HCT116 (cell line): ENCODE data around the gene TRDN. TPM values are rescaled to one million over a fixed set of nuclear protein-coding genes. Genes with fewer than 3 reads are reported as not detected.

Experiments
- ATAC-seq: fragments of 200-7000 bp; cut with Tn5 transposase; 2 replicates; pipeline ENCODE4 v1.9.1; 2020; ENCODE audit warnings: mild to moderate bottlenecking, moderate library complexity
- BruUV-seq: library from RNA; stranded (reverse); fragments of 400-500 nt; replicated peaks from 2 replicates; lab custom pipeline; 2021; lab: Mats Ljungman, UMichigan
- CTCF ChIA-PET: fragments of 300-600 bp; sonication (Branson Sonifier 250); formaldehyde crosslinking; loops from one replicate; lab custom pipeline; 2021; ENCODE audit warnings: antibody characterized with exemption; lab: Charles Lee
- POLR2A ChIA-PET: fragments of 300-600, 350-600 bp; sonication (Branson Sonifier 250); formaldehyde crosslinking; loops from one replicate; lab custom pipeline; 2021; ENCODE audit warnings: antibody characterized with exemption; lab: Charles Lee
- RAD21 ChIA-PET, 2 experiments: fragments of 300-600 bp; sonication (Branson Sonifier 250); formaldehyde crosslinking; loops; one replicate each; lab custom pipeline; 2023; ENCODE audit warnings: low total read pairs in 2 of 2; ENCODE audit not compliant: uncharacterized antibody in 2 of 2, unreplicated experiment in 2 of 2, low non-redundant PET in 1 of 2; lab: Charles Lee
- DNase-seq: peaks from one replicate; pipeline ENCODE4 v3.0.0-alpha.2; 2010; ENCODE audit warnings: low read depth, low spot score
- H2AFZ ChIP-seq: fragments of 200-600 bp; shearing (Covaris generic), sonication (generic); 2 replicates; pipeline ENCODE4 v1.6.1; 2017; ENCODE audit warnings: low read depth, mixed run types, mixed read lengths, antibody characterized with exemption, low read length; ENCODE audit not compliant: poor library complexity, severe bottlenecking
- H3K27ac ChIP-seq: 2 replicates; pipeline ENCODE4 v1.5.1; 2012; ENCODE audit warnings: low read depth, low read length
- H3K27me3 ChIP-seq: fragments of 200-600 bp; sonication (generic); 2 replicates; pipeline ENCODE4 v1.6.1; 2016; ENCODE audit warnings: mixed run types, low read length, mixed read lengths; ENCODE audit not compliant: insufficient read depth
- H3K36me3 ChIP-seq, 2 experiments: fragments of 200-500 bp in 1 of 2; fragments of 200-600 bp in 1 of 2; sonication (Bioruptor generic) in 1 of 2; sonication (generic) in 1 of 2; 2 replicates each; pipeline versions ENCODE4 v1.5.1 to v1.6.1; 2014 to 2016; ENCODE audit warnings: low read length in 2 of 2, inconsistent platforms in 1 of 2, mixed read lengths in 1 of 2, mixed run types in 1 of 2; ENCODE audit not compliant: insufficient read depth in 2 of 2, control insufficient read depth in 1 of 2
- H3K4me1 ChIP-seq, 2 experiments: fragments of 200-600 bp in 1 of 2; sonication (generic) in 1 of 2; 2 replicates each; pipeline versions ENCODE4 v1.5.1 to v1.6.1; 2012 to 2017; ENCODE audit warnings: low read length in 2 of 2, inconsistent platforms in 1 of 2, mild to moderate bottlenecking in 1 of 2, mixed read lengths in 1 of 2, mixed run types in 1 of 2, moderate library complexity in 1 of 2; ENCODE audit not compliant: insufficient read depth in 2 of 2, control insufficient read depth in 1 of 2
- H3K4me2 ChIP-seq: fragments of 200-600 bp; sonication (generic); 2 replicates; pipeline ENCODE4 v1.6.1; 2017; ENCODE audit warnings: mixed run types, low read length, mixed read lengths
- H3K4me3 ChIP-seq, 2 experiments: fragments of 200-600 bp in 1 of 2; sonication (generic) in 1 of 2; replicated peaks in 1 of 2; 2 replicates each; pipeline ENCODE4 v1.5.1; 2011 to 2016; ENCODE audit warnings: low read length in 2 of 2, control low read depth in 1 of 2, low read depth in 1 of 2, mild to moderate bottlenecking in 1 of 2, mixed read lengths in 1 of 2, mixed run types in 1 of 2
- H3K79me2 ChIP-seq: fragments of 200-600 bp; sonication (generic); 2 replicates; pipeline ENCODE4 v1.6.1; 2017; ENCODE audit warnings: mild to moderate bottlenecking, mixed run types, low read length, moderate library complexity, mixed read lengths; ENCODE audit not compliant: insufficient read depth
- H3K9ac ChIP-seq: fragments of 200-600 bp; sonication (generic); 2 replicates; pipeline ENCODE4 v1.6.1; 2016; ENCODE audit warnings: low read length, mixed read lengths
- H3K9me2 ChIP-seq: fragments of 200-600 bp; sonication (generic), shearing (Covaris generic); 2 replicates; pipeline ENCODE4 v1.6.1; 2017; ENCODE audit warnings: mixed run types, mild to moderate bottlenecking, moderate library complexity; ENCODE audit not compliant: insufficient read depth
- H3K9me3 ChIP-seq, 2 experiments: fragments of 200-500 bp in 1 of 2; fragments of 200-600 bp in 1 of 2; sonication (Bioruptor generic) in 1 of 2; sonication (generic) in 1 of 2; 2 replicates each; pipeline ENCODE4 v1.6.1; 2014 to 2017; ENCODE audit warnings: low read length in 2 of 2, mixed read lengths in 2 of 2, inconsistent platforms in 1 of 2, low read depth in 1 of 2, mild to moderate bottlenecking in 1 of 2, mixed run types in 1 of 2, moderate library complexity in 1 of 2; ENCODE audit not compliant: control insufficient read depth in 1 of 2, insufficient read depth in 1 of 2
- H4K20me1 ChIP-seq: fragments of 200-600 bp; sonication (generic), shearing (Covaris generic); 2 replicates; pipeline ENCODE4 v1.6.1; 2017; ENCODE audit warnings: mixed run types, mild to moderate bottlenecking, moderate library complexity; ENCODE audit not compliant: insufficient read depth
- CEBPB ChIP-seq: IDR thresholded peaks from 2 replicates; pipeline ENCODE4 v1.6.1; 2012; ENCODE audit warnings: low read depth
- EZH2 ChIP-seq: fragments of 200-600 bp; sonication (generic); IDR thresholded peaks from 2 replicates; pipeline ENCODE4 v1.6.1; 2017; ENCODE audit warnings: antibody characterized with exemption, mixed run types
- FOSL1 ChIP-seq: IDR thresholded peaks from 2 replicates; pipeline ENCODE4 v1.6.1; 2012; ENCODE audit warnings: low read depth
- POLR2A ChIP-seq: IDR thresholded peaks from 2 replicates; pipeline ENCODE4 v1.7.0; 2011; ENCODE audit warnings: borderline replicate concordance; ENCODE audit not compliant: insufficient read depth, insufficient read length; ENCODE audit errors: extremely low read depth
- SP1 ChIP-seq: IDR thresholded peaks from 2 replicates; pipeline ENCODE4 v1.6.1; 2012; ENCODE audit warnings: low read depth
- intact Hi-C: fragments of 100-400 bp; cut with micrococcal nuclease; formaldehyde crosslinking; loops from 2 replicates; pipeline ENCODE4 v1.10.0; 2022
- total RNA-seq: library from RNA; stranded (reverse); gene quantifications from one replicate; pipeline ENCODE4 v1.2.1, GENCODE V29; 2021; ENCODE audit not compliant: unreplicated experiment
- TF ChIP-seq, protein P1 (sequence below): IDR thresholded peaks from 2 replicates; pipeline ENCODE4 v1.6.1; 2012; ENCODE audit warnings: low read depth
- TF ChIP-seq, protein P2 (sequence below): IDR thresholded peaks from 2 replicates; pipeline ENCODE4 v1.6.1; 2011; ENCODE audit warnings: mild to moderate bottlenecking, low read length, moderate library complexity; ENCODE audit not compliant: insufficient replicate concordance; ENCODE audit errors: extremely low read depth
- TF ChIP-seq, protein P3 (sequence below), 3 experiments: fragments of 200-600 bp in 1 of 3; sonication (generic) in 1 of 3; IDR thresholded peaks in 2 of 3; conservative IDR thresholded peaks in 1 of 3; 2 replicates each; pipeline ENCODE4 v1.5.1; 2012 to 2017; ENCODE audit warnings: low read depth in 2 of 3, low read length in 2 of 3, antibody characterized with exemption in 1 of 3, borderline replicate concordance in 1 of 3, control low read depth in 1 of 3, mild to moderate bottlenecking in 1 of 3, mixed read lengths in 1 of 3, mixed run types in 1 of 3, moderate library complexity in 1 of 3; ENCODE audit not compliant: insufficient read depth in 1 of 3

The TRDN gene
- total RNA-seq, 1 experiment from 2014 or later, result not detected

DNA sequence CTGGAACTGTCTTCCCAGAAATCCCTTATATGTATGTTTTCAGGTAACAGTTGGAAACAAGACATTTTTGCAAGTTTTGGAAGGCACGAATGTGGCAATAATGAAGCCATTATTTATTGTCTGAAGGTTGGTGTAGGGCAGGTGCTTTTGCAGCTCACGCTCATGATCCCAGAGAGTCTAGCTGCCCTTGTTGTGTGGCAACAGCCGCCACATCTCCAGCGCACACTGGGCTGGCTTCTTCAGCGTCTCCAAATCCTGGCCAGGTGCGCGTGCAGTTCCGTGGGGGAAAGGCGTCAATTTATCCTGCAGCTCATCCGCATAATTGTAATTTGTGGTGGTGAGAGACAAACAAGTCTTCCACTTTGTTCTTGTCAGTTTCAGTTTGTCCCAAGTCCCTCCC is 71.2 kb downstream of the TRDN start:
- DNase-seq (no peak), ATAC-seq (no peak)
- no peaks in the 10 kb centered on the region for H3K79me2 ChIP-seq
- no peak overlapping the region for H2AFZ ChIP-seq
- H4K20me1 ChIP-seq, result no peaks in the 10 kb centered on the region
- ChIA-PET RAD21 (no interaction called here), CTCF (no interaction called here), POLR2A (no interaction called here)
- no peak overlapping the region for H3K9ac ChIP-seq
- H3K9me2 ChIP-seq, result no peaks in the 10 kb centered on the region
- H3K27me3 ChIP-seq, result 0 out of 2 replicates have a peak, but pooled peaks cover 8% of the 10 kb centered on the region
- H3K27ac ChIP-seq, result no peak overlapping the region
- H3K4me2 ChIP-seq, result no peak overlapping the region
- intact Hi-C loops, result no loop called here
- H3K9me3 ChIP-seq, result no peaks in the 10 kb centered on the region
- H3K36me3 ChIP-seq, result no peaks in the 10 kb centered on the region
- BruUV-seq, result no TSS peak
- no peak overlapping the region for H3K4me3 ChIP-seq
- no peaks in the 10 kb centered on the region for H3K4me1 ChIP-seq
- TF ChIP-seq SP1 (no peak), POLR2A (no peak), FOSL1 (no peak), CEBPB (no peak), EZH2 (no peak)
- TF ChIP-seq, protein P1, sequence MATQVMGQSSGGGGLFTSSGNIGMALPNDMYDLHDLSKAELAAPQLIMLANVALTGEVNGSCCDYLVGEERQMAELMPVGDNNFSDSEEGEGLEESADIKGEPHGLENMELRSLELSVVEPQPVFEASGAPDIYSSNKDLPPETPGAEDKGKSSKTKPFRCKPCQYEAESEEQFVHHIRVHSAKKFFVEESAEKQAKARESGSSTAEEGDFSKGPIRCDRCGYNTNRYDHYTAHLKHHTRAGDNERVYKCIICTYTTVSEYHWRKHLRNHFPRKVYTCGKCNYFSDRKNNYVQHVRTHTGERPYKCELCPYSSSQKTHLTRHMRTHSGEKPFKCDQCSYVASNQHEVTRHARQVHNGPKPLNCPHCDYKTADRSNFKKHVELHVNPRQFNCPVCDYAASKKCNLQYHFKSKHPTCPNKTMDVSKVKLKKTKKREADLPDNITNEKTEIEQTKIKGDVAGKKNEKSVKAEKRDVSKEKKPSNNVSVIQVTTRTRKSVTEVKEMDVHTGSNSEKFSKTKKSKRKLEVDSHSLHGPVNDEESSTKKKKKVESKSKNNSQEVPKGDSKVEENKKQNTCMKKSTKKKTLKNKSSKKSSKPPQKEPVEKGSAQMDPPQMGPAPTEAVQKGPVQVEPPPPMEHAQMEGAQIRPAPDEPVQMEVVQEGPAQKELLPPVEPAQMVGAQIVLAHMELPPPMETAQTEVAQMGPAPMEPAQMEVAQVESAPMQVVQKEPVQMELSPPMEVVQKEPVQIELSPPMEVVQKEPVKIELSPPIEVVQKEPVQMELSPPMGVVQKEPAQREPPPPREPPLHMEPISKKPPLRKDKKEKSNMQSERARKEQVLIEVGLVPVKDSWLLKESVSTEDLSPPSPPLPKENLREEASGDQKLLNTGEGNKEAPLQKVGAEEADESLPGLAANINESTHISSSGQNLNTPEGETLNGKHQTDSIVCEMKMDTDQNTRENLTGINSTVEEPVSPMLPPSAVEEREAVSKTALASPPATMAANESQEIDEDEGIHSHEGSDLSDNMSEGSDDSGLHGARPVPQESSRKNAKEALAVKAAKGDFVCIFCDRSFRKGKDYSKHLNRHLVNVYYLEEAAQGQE, result no peak

DNA sequence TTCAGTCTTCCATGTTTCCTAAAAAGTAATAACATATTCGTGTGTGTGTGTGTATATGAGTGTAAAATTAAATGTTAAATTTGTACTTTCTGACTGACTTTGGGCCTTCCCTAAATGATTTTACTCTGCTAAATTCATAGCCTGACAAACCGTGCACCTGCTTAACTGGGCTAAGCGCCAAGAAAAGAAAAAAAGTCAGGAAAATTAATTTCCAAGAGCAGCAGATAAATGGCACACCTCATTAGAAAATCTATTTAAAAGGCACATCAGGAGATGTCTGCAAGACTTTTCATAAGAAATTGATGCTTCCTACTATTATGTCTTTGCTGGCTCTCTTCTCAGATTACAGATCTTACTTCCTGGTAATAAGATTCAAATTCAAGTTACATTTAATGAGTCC is 72.4 kb downstream of the TRDN start:
- H4K20me1 ChIP-seq, result no peaks in the 10 kb centered on the region
- intact Hi-C loops, result no loop called here
- H3K9me3 ChIP-seq, result no peaks in the 10 kb centered on the region
- H3K4me2 ChIP-seq, result no peak overlapping the region
- ChIA-PET POLR2A (no interaction called here), CTCF (no interaction called here), RAD21 (no interaction called here)
- DNase-seq, result no peak
- H3K9me2 ChIP-seq, result no peaks in the 10 kb centered on the region
- TF ChIP-seq, protein P2, sequence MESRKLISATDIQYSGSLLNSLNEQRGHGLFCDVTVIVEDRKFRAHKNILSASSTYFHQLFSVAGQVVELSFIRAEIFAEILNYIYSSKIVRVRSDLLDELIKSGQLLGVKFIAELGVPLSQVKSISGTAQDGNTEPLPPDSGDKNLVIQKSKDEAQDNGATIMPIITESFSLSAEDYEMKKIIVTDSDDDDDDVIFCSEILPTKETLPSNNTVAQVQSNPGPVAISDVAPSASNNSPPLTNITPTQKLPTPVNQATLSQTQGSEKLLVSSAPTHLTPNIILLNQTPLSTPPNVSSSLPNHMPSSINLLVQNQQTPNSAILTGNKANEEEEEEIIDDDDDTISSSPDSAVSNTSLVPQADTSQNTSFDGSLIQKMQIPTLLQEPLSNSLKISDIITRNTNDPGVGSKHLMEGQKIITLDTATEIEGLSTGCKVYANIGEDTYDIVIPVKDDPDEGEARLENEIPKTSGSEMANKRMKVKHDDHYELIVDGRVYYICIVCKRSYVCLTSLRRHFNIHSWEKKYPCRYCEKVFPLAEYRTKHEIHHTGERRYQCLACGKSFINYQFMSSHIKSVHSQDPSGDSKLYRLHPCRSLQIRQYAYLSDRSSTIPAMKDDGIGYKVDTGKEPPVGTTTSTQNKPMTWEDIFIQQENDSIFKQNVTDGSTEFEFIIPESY, result no peak
- TF ChIP-seq CEBPB, result no peak
- TF ChIP-seq, protein P3, sequence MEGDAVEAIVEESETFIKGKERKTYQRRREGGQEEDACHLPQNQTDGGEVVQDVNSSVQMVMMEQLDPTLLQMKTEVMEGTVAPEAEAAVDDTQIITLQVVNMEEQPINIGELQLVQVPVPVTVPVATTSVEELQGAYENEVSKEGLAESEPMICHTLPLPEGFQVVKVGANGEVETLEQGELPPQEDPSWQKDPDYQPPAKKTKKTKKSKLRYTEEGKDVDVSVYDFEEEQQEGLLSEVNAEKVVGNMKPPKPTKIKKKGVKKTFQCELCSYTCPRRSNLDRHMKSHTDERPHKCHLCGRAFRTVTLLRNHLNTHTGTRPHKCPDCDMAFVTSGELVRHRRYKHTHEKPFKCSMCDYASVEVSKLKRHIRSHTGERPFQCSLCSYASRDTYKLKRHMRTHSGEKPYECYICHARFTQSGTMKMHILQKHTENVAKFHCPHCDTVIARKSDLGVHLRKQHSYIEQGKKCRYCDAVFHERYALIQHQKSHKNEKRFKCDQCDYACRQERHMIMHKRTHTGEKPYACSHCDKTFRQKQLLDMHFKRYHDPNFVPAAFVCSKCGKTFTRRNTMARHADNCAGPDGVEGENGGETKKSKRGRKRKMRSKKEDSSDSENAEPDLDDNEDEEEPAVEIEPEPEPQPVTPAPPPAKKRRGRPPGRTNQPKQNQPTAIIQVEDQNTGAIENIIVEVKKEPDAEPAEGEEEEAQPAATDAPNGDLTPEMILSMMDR (IDR thresholded peaks at IDR 0.05 in 2 of 3, conservative IDR thresholded peaks at IDR 0.05 in 1 of 3; ENCODE audit: borderline replicate concordance in 1 of 3, insufficient read depth in 1 of 3, low read depth in 2 of 3, low read length in 2 of 3), result no peak
- no peak overlapping the region for H3K27ac ChIP-seq
- H3K36me3 ChIP-seq, result no peaks in the 10 kb centered on the region
- no peaks in the 10 kb centered on the region for H3K79me2 ChIP-seq
- H2AFZ ChIP-seq, result no peak overlapping the region
- no peaks in the 10 kb centered on the region for H3K4me1 ChIP-seq
- no peak overlapping the region for H3K4me3 ChIP-seq
- no TSS peak for BruUV-seq
- ATAC-seq, result no peak
- no peak overlapping the region for H3K9ac ChIP-seq
- H3K27me3 ChIP-seq, result 0 out of 2 replicates have a peak, but pooled peaks cover 8% of the 10 kb centered on the region
